ENCODE data around the gene PLCH1. TPM values are rescaled to one million over a fixed set of nuclear protein-coding genes. Genes with fewer than 3 reads are reported as not detected.

Gene PLCH1
- total and polyA plus RNA-seq, 10 of the 15 experiments (the other 5 are each of a cell fraction or from before 2014, with no cell fraction given), result 0.03 to 0.22 (median 0.04) TPM; not detected in 5

- TF ChIP-seq ZNF592 (IDR thresholded peaks at IDR 0.05) (no peak), SMARCA5 (IDR thresholded peaks at IDR 0.05) (no peak), KAT2A (conservative IDR thresholded peaks at IDR 0.05; ENCODE audit: control insufficient read depth, low read depth, low read length) (no peak), SP1 (IDR thresholded peaks at IDR 0.05; ENCODE audit: low read depth, low read length) (no peak), NRF1 (conservative IDR thresholded peaks at IDR 0.05; ENCODE audit: low read depth, low read length) (no peak), LARP7 (IDR thresholded peaks at IDR 0.05) (no peak)
These were observed 1.3 kb downstream of the PLCH1 start (continued) for GRCh38 chr3:155743606-155744005.

- ChIA-PET SMC1A (ENCODE audit: uncharacterized antibody, unreplicated experiment) (no interaction called here), POLR2A (no interaction called here), RAD21 (ENCODE audit: unreplicated experiment) (interaction anchor here (1.7 kb wide), 1 partner anchor 64 kb away, joined by 3 read pairs; the partner anchor contains the start of gene C3orf33), CTCF (interaction anchor here (1.3 to 1.5 kb wide), 2 partner anchors 9 to 41 kb away, joined by 4 read pairs; no protein-coding TSS in a partner anchor)
- FAIRE-seq, result no peak
- Histone ChIP-seq H3K27ac (ENCODE audit: control insufficient read depth, insufficient read depth) (no peak overlapping the region), H3K79me2 (ENCODE audit: control insufficient read depth, insufficient read depth, low read length) (no peaks in the 10 kb centered on the region), H3K9me3 (replicated peaks; ENCODE audit: control insufficient read depth, insufficient read depth, low read length) (no peaks in the 10 kb centered on the region), H3K4me1 (ENCODE audit: control insufficient read depth, insufficient read depth, low read length) (peaks cover 6% of the 10 kb centered on the region; the same call in 1 of the 2 replicates), H4K20me1 (ENCODE audit: control insufficient read depth, insufficient read depth) (no peaks in the 10 kb centered on the region), H3K4me2 (ENCODE audit: control insufficient read depth, insufficient read depth) (no peak overlapping the region), H2AFZ (ENCODE audit: control insufficient read depth, low read depth, low read length) (no peak overlapping the region), H3K27me3 (replicated peaks in 1 of 2; ENCODE audit: control insufficient read depth in 2 of 2, insufficient read depth in 2 of 2, low read length in 1 of 2) (peaks cover 10 to 16% of the 10 kb centered on the region in 2 experiments), H3K4me3 (no peak overlapping the region), H3K9ac (ENCODE audit: control insufficient read depth, insufficient read depth, low read length) (no peak overlapping the region), H3K36me3 (ENCODE audit: control insufficient read depth in 2 of 2, insufficient read depth in 2 of 2, low read length in 1 of 2) (no peaks in the 10 kb centered on the region)
- 78% methylated on average over 5 of the region's 5 CpGs for WGBS (ENCODE audit: insufficient coverage, insufficient replicate concordance, low lambda C conversion rate, missing lambda C conversion rate)
- in situ Hi-C loops (cut with MboI), result no loop called here
- intact Hi-C loops (cut with micrococcal nuclease; ENCODE audit: unreplicated experiment), result no loop called here
- DNase-seq (ENCODE audit: low read depth, low spot score), result no peak
- BruUV-seq (replicated peaks), result no TSS peak
- ATAC-seq, result no peak
- TF ChIP-seq SMAD5 (IDR thresholded peaks at IDR 0.05; ENCODE audit: low read depth), result no peak
- no peak for TF ChIP-seq ZZZ3 (IDR thresholded peaks at IDR 0.05; ENCODE audit: control insufficient read depth, insufficient read length, low read depth)
These were observed 2.4 kb downstream of the PLCH1 start for GRCh38 chr3:155742349-155742965.
